ENCODE results near the gene U2AF1L4. TPM values are rescaled to one million over a fixed set of nuclear protein-coding genes. Genes with fewer than 3 reads are reported as not detected.

U2AF1L4 gene
- total RNA-seq, 1 experiment from 2014 or later, result 14.3 TPM

DNA sequence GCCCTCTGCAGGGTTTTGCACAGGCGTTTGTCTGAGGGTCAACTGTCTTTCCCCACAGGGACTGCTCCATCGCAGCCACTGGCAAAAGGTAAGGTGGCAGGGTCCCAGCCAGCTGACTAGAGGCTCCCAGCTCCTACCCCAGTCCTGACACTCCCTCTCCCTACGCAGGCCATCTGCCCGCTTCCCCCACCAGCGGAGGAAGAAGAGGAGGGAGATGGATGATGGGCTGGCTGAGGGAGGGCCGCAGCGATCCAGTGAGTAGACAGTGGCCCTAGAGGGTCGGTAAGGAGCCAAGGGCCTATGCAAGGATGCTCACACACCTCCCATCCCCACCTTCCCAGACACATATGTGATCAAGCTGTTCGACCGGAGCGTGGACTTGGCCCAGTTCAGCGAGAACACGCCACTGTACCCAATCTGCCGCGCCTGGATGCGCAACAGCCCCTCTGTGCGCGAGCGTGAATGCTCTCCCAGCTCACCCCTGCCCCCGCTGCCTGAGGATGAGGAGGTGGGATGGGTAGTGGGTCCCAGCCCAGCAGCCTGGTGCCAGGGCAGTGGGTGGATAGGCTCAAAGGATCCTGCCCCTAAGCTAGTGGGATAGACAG lies 7.6 kb upstream of the U2AF1L4 start:
- BruUV-seq (replicated peaks), result no TSS peak
- no peak for DNase-seq
- CTCF ChIA-PET, result no interaction called here

DNA sequence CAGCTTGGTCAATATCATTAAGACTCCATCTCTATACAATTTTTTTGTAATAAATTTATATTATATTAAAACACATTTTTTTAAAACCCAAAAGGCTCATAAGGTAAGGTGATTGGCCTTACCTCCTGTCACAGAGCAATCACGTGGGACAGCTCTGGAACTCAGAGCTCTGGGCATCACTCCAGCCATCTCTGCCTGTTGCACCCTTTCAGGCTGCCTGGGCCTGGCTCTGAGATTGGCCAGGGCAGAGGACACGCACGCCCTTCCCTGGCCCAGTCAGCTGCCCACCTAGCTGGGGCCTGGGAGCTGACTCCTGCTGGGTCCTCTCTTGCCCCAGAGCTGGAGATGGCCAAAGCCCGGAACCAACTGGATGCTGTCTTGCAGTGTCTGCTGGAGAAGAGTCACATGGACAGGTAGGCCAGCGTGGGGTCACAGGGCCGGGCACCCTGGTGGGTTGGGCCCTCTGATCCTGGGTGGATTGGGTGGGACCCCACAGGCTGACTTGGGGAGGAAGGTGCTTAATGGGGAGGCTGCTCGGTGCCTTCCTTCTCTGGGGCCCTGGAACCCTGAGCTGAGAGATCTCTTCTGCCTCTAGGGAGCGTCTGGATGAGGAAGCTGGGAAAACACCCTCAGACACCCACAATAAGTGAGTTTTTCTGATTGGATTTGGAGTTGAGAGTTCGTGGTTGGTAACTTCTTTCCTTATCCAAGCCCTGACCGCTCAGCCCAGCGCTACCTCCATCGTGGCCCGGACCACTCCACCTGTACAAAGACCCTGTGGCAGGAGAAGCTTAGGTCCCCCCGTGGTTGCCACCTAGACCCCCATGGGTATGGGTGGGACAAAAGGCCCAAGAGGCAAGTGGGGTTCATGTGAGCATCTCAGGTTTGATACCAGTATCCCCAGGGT lies 6.9 kb upstream of the U2AF1L4 start:
- peaks cover 15% of the 10 kb centered on the region for H3K79me2 ChIP-seq (ENCODE audit: low read depth)
- POLR2A ChIA-PET (ENCODE audit: unreplicated experiment), result interaction anchor here (0.7 kb wide), 1 partner anchor 196 kb away, joined by 4 read pairs; no protein-coding TSS in a partner anchor
- no peaks in the 10 kb centered on the region for H3K36me3 ChIP-seq (ENCODE audit: low read depth)
- CTCF ChIA-PET, result no interaction called here
- H2AFZ ChIP-seq, result no peak overlapping the region
- no peaks in the 10 kb centered on the region for H3K9me2 ChIP-seq (ENCODE audit: insufficient read depth)
- H3K9me3 ChIP-seq (ENCODE audit: insufficient read depth, low read depth), result no peaks in the 10 kb centered on the region
- intact Hi-C loops (cut with micrococcal nuclease; ENCODE audit: unreplicated experiment), result no loop called here
- no peak overlapping the region for H3K4me3 ChIP-seq
- no peak for DNase-seq
- TF ChIP-seq, protein P1, sequence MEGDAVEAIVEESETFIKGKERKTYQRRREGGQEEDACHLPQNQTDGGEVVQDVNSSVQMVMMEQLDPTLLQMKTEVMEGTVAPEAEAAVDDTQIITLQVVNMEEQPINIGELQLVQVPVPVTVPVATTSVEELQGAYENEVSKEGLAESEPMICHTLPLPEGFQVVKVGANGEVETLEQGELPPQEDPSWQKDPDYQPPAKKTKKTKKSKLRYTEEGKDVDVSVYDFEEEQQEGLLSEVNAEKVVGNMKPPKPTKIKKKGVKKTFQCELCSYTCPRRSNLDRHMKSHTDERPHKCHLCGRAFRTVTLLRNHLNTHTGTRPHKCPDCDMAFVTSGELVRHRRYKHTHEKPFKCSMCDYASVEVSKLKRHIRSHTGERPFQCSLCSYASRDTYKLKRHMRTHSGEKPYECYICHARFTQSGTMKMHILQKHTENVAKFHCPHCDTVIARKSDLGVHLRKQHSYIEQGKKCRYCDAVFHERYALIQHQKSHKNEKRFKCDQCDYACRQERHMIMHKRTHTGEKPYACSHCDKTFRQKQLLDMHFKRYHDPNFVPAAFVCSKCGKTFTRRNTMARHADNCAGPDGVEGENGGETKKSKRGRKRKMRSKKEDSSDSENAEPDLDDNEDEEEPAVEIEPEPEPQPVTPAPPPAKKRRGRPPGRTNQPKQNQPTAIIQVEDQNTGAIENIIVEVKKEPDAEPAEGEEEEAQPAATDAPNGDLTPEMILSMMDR (conservative IDR thresholded peaks at IDR 0.05), result no peak
- TF ChIP-seq EZH2 (IDR thresholded peaks at IDR 0.05; ENCODE audit: low read depth), result no peak
- no TSS peak for BruUV-seq (replicated peaks)
- no peak overlapping the region for H3K4me2 ChIP-seq
- peaks cover 17% of the 10 kb centered on the region for H3F3A ChIP-seq (ENCODE audit: insufficient read depth, low read depth)
- no peaks in the 10 kb centered on the region for H3K27me3 ChIP-seq (ENCODE audit: insufficient read depth, low read depth)
- no peak overlapping the region for H3K27ac ChIP-seq
- peaks cover 27% of the 10 kb centered on the region for H3K4me1 ChIP-seq (replicated peaks; ENCODE audit: insufficient read depth)
- H4K20me1 ChIP-seq (ENCODE audit: insufficient read depth), result no peaks in the 10 kb centered on the region

More for the DNA sequence above, 7.6 kb upstream of the U2AF1L4 start:
- intact Hi-C loops (cut with micrococcal nuclease; ENCODE audit: unreplicated experiment), result no loop called here
- TF ChIP-seq, protein P1 (conservative IDR thresholded peaks at IDR 0.05), result no peak
- TF ChIP-seq EZH2 (IDR thresholded peaks at IDR 0.05; ENCODE audit: low read depth), result no peak
- Histone ChIP-seq H3K36me3 (ENCODE audit: low read depth) (no peaks in the 10 kb centered on the region), H4K20me1 (ENCODE audit: insufficient read depth) (no peaks in the 10 kb centered on the region), H3K27ac (no peak overlapping the region), H3K4me3 (no peak overlapping the region), H3K9me3 (ENCODE audit: insufficient read depth, low read depth) (no peaks in the 10 kb centered on the region), H2AFZ (no peak overlapping the region), H3K4me2 (no peak overlapping the region), H3F3A (ENCODE audit: insufficient read depth, low read depth) (peaks cover 14% of the 10 kb centered on the region), H3K9me2 (ENCODE audit: insufficient read depth) (no peaks in the 10 kb centered on the region), H3K79me2 (ENCODE audit: low read depth) (peaks cover 11% of the 10 kb centered on the region), H3K27me3 (ENCODE audit: insufficient read depth, low read depth) (no peaks in the 10 kb centered on the region), H3K4me1 (replicated peaks; ENCODE audit: insufficient read depth) (peaks cover 25% of the 10 kb centered on the region)
- POLR2A ChIA-PET (ENCODE audit: unreplicated experiment), result interaction anchor here (0.7 kb wide), 1 partner anchor 196 kb away, joined by 4 read pairs; no protein-coding TSS in a partner anchor

DNA sequence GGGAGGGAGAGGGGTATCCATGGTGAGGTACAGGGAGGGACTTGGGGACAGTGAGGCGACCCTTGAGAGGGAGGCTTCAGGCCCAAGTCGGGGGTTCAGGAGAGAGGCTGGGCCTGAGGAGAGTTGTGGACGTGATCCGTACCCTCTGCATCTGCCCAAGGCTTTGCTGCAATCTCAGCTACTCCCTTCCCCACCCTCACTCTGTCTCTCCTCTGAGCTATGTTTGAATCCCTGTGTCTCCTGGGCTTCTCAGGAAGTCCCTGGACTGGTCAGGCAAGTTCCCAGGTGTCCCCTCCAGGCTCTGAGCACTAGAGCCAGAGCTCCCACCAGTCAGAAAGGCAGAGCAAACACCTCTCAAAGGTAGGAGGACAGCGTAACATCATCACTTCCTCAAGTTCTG lies 4.9 kb upstream of the U2AF1L4 start:
- no peaks in the 10 kb centered on the region for H3K27me3 ChIP-seq (ENCODE audit: insufficient read depth, low read depth)
- intact Hi-C loops (cut with micrococcal nuclease; ENCODE audit: unreplicated experiment), result no loop called here
- no peak overlapping the region for H2AFZ ChIP-seq
- peak; percentile 24 to 47 for DNase-seq
- no peaks in the 10 kb centered on the region for H3K9me3 ChIP-seq (ENCODE audit: insufficient read depth, low read depth)
- H3F3A ChIP-seq (ENCODE audit: insufficient read depth, low read depth), result peaks cover 14% of the 10 kb centered on the region
- H3K4me3 ChIP-seq, result peak overlapping the region; percentile 24; the same call in 1 of the 2 replicates
- CTCF ChIA-PET, result interaction anchor here (0.5 kb wide), 1 partner anchor 34 kb away, joined by 7 read pairs; no protein-coding TSS in a partner anchor
- BruUV-seq (replicated peaks), result no TSS peak
- peaks cover 29% of the 10 kb centered on the region for H3K79me2 ChIP-seq (ENCODE audit: low read depth)
- H3K27ac ChIP-seq, result no peak overlapping the region
- peaks cover 31% of the 10 kb centered on the region for H3K4me1 ChIP-seq (replicated peaks; ENCODE audit: insufficient read depth)
- H3K4me2 ChIP-seq, result peak overlapping the region; percentile 79
- H4K20me1 ChIP-seq (ENCODE audit: insufficient read depth), result no peaks in the 10 kb centered on the region
- H3K9me2 ChIP-seq (ENCODE audit: insufficient read depth), result no peaks in the 10 kb centered on the region
- no peaks in the 10 kb centered on the region for H3K36me3 ChIP-seq (ENCODE audit: low read depth)
- POLR2A ChIA-PET (ENCODE audit: unreplicated experiment), result interaction anchor here (0.6 kb wide), 1 partner anchor 21 kb away, joined by 3 read pairs; no protein-coding TSS in a partner anchor
- TF ChIP-seq, protein P1 (conservative IDR thresholded peaks at IDR 0.05), result no peak
- TF ChIP-seq EZH2 (IDR thresholded peaks at IDR 0.05; ENCODE audit: low read depth), result no peak
